ENCODE measurements around the gene SCLT1. TPM values are rescaled to one million over a fixed set of nuclear protein-coding genes. Genes with fewer than 3 reads are reported as not detected.

Gene SCLT1
- polyA plus RNA-seq, 1 experiment, result 3.1 TPM

DNA sequence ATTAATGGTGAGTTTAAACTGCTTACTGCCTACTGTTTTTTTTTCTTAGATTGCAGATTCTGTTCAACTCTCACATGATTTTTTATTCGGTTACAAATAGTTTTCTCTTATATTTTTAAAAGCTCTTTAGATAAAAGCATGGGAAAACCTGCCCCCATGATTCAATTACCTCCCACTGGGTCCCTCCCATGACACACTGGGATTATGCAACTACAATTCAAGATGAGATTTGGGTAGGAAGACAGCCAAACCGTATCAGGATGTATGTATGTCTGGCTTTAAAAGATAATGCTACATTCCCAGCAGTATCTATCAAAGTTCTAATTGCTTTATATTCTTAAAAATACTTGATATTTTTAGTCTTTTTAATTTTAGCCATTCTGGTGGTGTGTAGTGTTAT lies 152.4 kb downstream of the SCLT1 start:
- H3K4me3 ChIP-seq (ENCODE audit: low read depth, low read length), result no peak overlapping the region
- TF ChIP-seq, protein P1, sequence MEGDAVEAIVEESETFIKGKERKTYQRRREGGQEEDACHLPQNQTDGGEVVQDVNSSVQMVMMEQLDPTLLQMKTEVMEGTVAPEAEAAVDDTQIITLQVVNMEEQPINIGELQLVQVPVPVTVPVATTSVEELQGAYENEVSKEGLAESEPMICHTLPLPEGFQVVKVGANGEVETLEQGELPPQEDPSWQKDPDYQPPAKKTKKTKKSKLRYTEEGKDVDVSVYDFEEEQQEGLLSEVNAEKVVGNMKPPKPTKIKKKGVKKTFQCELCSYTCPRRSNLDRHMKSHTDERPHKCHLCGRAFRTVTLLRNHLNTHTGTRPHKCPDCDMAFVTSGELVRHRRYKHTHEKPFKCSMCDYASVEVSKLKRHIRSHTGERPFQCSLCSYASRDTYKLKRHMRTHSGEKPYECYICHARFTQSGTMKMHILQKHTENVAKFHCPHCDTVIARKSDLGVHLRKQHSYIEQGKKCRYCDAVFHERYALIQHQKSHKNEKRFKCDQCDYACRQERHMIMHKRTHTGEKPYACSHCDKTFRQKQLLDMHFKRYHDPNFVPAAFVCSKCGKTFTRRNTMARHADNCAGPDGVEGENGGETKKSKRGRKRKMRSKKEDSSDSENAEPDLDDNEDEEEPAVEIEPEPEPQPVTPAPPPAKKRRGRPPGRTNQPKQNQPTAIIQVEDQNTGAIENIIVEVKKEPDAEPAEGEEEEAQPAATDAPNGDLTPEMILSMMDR (IDR thresholded peaks at IDR 0.05; ENCODE audit: insufficient read depth, low read depth, low read length), result no peak
- DNase-seq (ENCODE audit: low read depth), result no peak
- H3K36me3 ChIP-seq (ENCODE audit: control insufficient read depth, insufficient read depth, low read length), result no peaks in the 10 kb centered on the region
- ChIA-PET CTCF (interaction anchor here (0.6 kb wide), 1 partner anchor 566 kb away, joined by 3 read pairs; no protein-coding TSS in a partner anchor), POLR2A (no interaction called here)
- H3K27me3 ChIP-seq (ENCODE audit: control insufficient read depth, insufficient read depth, low read length), result no peaks in the 10 kb centered on the region

- TF ChIP-seq, protein P1 (IDR thresholded peaks at IDR 0.05; ENCODE audit: insufficient read depth, low read depth, low read length), result no peak
- ChIA-PET POLR2A (no interaction called here), CTCF (no interaction called here)
- DNase-seq (ENCODE audit: low read depth), result no peak
- Histone ChIP-seq H3K36me3 (ENCODE audit: control insufficient read depth, insufficient read depth, low read length) (no peaks in the 10 kb centered on the region), H3K27me3 (ENCODE audit: control insufficient read depth, insufficient read depth, low read length) (no peaks in the 10 kb centered on the region), H3K4me3 (ENCODE audit: low read depth, low read length) (no peak overlapping the region)
These were observed 163.3 kb downstream of the SCLT1 start for GRCh38 chr4:128930051-128930450.

DNA sequence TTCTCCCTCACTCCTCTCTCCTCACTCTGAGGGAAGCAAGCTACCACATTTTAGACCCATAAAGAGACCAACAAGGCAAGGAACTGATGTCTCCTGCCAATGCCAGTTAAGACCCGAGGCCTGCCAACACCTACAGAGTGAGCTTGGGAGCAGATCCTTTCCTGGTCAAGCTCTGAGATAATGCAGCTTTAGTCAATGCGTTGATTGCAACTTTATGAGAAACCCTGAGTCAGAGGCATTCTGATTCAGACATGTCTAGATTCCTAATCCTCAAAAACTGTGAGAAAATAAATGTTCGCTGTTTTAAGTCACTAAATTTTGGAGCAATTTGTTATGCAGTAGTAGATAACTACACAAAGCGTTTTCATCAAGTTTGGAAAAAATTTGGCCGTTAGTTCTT lies 168.4 kb downstream of the SCLT1 start:
- POLR2A ChIA-PET, result no interaction called here
- Histone ChIP-seq H3K36me3 (ENCODE audit: control insufficient read depth, insufficient read depth, low read length) (no peaks in the 10 kb centered on the region), H3K27me3 (ENCODE audit: control insufficient read depth, insufficient read depth, low read length) (no peaks in the 10 kb centered on the region), H3K4me3 (ENCODE audit: low read depth, low read length) (no peak overlapping the region)
- no peak for DNase-seq (ENCODE audit: low read depth)
- TF ChIP-seq, protein P1 (IDR thresholded peaks at IDR 0.05; ENCODE audit: insufficient read depth, low read depth, low read length), result no peak
- CTCF ChIA-PET, result no interaction called here

- Histone ChIP-seq H3K36me3 (ENCODE audit: control insufficient read depth, insufficient read depth, low read length) (0 out of 2 replicates have a peak, but pooled peaks cover under 1% of the 10 kb centered on the region), H3K27me3 (ENCODE audit: control insufficient read depth, insufficient read depth, low read length) (no peaks in the 10 kb centered on the region), H3K4me3 (ENCODE audit: low read depth, low read length) (no peak overlapping the region)
- TF ChIP-seq, protein P1 (IDR thresholded peaks at IDR 0.05; ENCODE audit: insufficient read depth, low read depth, low read length), result no peak
- DNase-seq (ENCODE audit: low read depth), result no peak
- CTCF ChIA-PET, result no interaction called here
- POLR2A ChIA-PET, result no interaction called here
These were observed 171.4 kb downstream of the SCLT1 start for GRCh38 chr4:128921954-128922353.

- CTCF ChIA-PET, result interaction anchor here (0.6 to 1.4 kb wide), 2 partner anchors 13 to 90 kb away, joined by 3 to 4 read pairs; no protein-coding TSS in a partner anchor
- no peak for DNase-seq (ENCODE audit: low read depth)
- Histone ChIP-seq H3K27me3 (ENCODE audit: control insufficient read depth, insufficient read depth, low read length) (no peaks in the 10 kb centered on the region), H3K36me3 (ENCODE audit: control insufficient read depth, insufficient read depth, low read length) (0 out of 2 replicates have a peak, but pooled peaks cover 2% of the 10 kb centered on the region), H3K4me3 (ENCODE audit: low read depth, low read length) (no peak overlapping the region)
- TF ChIP-seq, protein P1 (IDR thresholded peaks at IDR 0.05; ENCODE audit: insufficient read depth, low read depth, low read length), result no peak
- POLR2A ChIA-PET, result no interaction called here
These were observed 175.6 kb downstream of the SCLT1 start for GRCh38 chr4:128917781-128918180.
